Pancreas (tissue), 10 donors: ENCODE results near the gene MED26. TPM values are rescaled to one million over a fixed set of nuclear protein-coding genes. Genes with fewer than 3 reads are reported as not detected.

Source experiments
- ATAC-seq, 4 donors: fragments of 200-7000 bp; cut with Tn5 transposase; one replicate each; pipeline versions ENCODE4 v1.8.0 to v1.9.1; 2020; ENCODE audit warnings: mild to moderate bottlenecking in 4 of 4, moderate library complexity in 4 of 4
- DNase-seq, 6 donors: peaks; one replicate each; pipeline ENCODE4 v3.0.0-alpha.2; 2020
- FAIRE-seq: peaks from 2 replicates; lab custom pipeline; 2012; peaks lifted over from hg19 to GRCh38; lab: Jason Lieb, UNC
- H3K27ac ChIP-seq, 4 donors: fragments of 200-600 bp; sonication (generic); 1 replicate in 3 of 4; 2 replicates in 1 of 4; pipeline versions ENCODE4 v1.5.0 to v1.8.0; 2020
- H3K27me3 ChIP-seq, 4 donors: fragments of 200-600 bp; one replicate each; pipeline ENCODE4 v1.8.0; 2021
- H3K36me3 ChIP-seq, 3 donors: fragments of 200-600 bp; sonication (generic) in 1 of 3; one replicate each; pipeline versions ENCODE4 v1.5.0 to v1.8.0; 2020 to 2021
- H3K4me1 ChIP-seq, 3 donors: fragments of 200-600 bp; one replicate each; pipeline ENCODE4 v1.8.0; 2021
- H3K4me3 ChIP-seq, 4 donors: fragments of 200-600 bp; sonication (generic) in 2 of 4; one replicate each; pipeline versions ENCODE4 v1.5.0 to v1.8.0; 2020 to 2021
- H3K9me3 ChIP-seq, 4 donors: fragments of 200-600 bp; one replicate each; pipeline ENCODE4 v1.8.0; 2021
- CTCF ChIP-seq, 4 donors: fragments of 200-600 bp; sonication (generic) in 3 of 4; IDR thresholded peaks; one replicate each; pipeline versions ENCODE4 v1.5.0 to v1.8.0; 2021; ENCODE audit warnings: antibody characterized with exemption in 4 of 4
- WGBS, 2 donors: extraction: QIAGEN DNeasy Blood & Tissue Kit; methylation state at CpG; one replicate each; pipeline ENCODE4 v1.1.7; 2013; 5-methylcytosine and 5-hydroxymethylcytosine counted together
- intact Hi-C, 3 donors: fragments of 100-400 bp; cut with DNase I; formaldehyde crosslinking; loops; one replicate each; pipeline versions ENCODE4 v1.11.1 to v1.14.2; 2022
- polyA plus RNA-seq, 2 donors: library from polyadenylated mRNA; stranded (reverse); fragments of 200-250 nt; gene quantifications; one replicate each; pipeline ENCODE4 v1.2.3, GENCODE V29; 2013
- total RNA-seq, 6 donors: library from RNA; stranded (reverse); fragmentation: NEBNext Ultra II Directional in 4 of 6; extraction: Animal tissue kit (Norgen Biotek cat#: 25700) in 4 of 6; gene quantifications; one replicate each; pipeline versions ENCODE4 v1.2.1 to v1.2.4, GENCODE V29; 2021 to 2023
- donor health status: healthy with polysubstance abuse.
- donor health status: DM: no; HTN: no; CAD: no; lungs with moderate emphysema.
- donor health status: DM: no; HTN: no; CAD: no.
- donor health status: control.
- donor health status: control.
- donor health status: Bipolar disorder and iron deficiency.
- donor health status: DM: yes; HTN: yes; CAD: no.
- donor health status: DM: no; HTN: no; CAD: no.
- donor health status: DM: no; HTN: no; CAD: no.
- donor health status: DM: yes; HTN: yes; CAD: no.

The MED26 gene
- total and polyA plus RNA-seq, 8 donors = 3.7 to 7.1 (median 4.0) TPM

- intact Hi-C loops = no loop called here
- peaks cover 2 to 56% (median 14%) of the 10 kb centered on the region in 3 donors for H3K36me3 ChIP-seq
- no peak for TF ChIP-seq CTCF (IDR thresholded peaks at IDR 0.05)
- no peak for FAIRE-seq
- no peak overlapping the region for H3K27ac ChIP-seq
- H3K27me3 ChIP-seq = no peaks in the 10 kb centered on the region
- no peak overlapping the region for H3K4me3 ChIP-seq
- peak in 1 of 4 donors; percentile 8 for ATAC-seq
- no peaks in the 10 kb centered on the region for H3K9me3 ChIP-seq
- 81 to 85% methylated on average over 2 of the region's 2 CpGs for WGBS, 2 donors
- no peak for DNase-seq
- no peaks in the 10 kb centered on the region for H3K4me1 ChIP-seq
Measured at GRCh38 chr19:16650821-16651220, 22.8 kb upstream of the MED26 start.

- H3K27me3 ChIP-seq = no peaks in the 10 kb centered on the region
- FAIRE-seq = no peak
- 83 to 87% methylated on average over 9 of the region's 9 CpGs for WGBS, 2 donors
- no peaks in the 10 kb centered on the region for H3K9me3 ChIP-seq
- no peak for DNase-seq
- ATAC-seq = peak in 2 of 4 donors; percentile 70 to 79
- no peaks in the 10 kb centered on the region for H3K4me1 ChIP-seq
- no peak overlapping the region for H3K4me3 ChIP-seq
- no peak for TF ChIP-seq CTCF (IDR thresholded peaks at IDR 0.05)
- no peak overlapping the region for H3K27ac ChIP-seq
- peaks cover 2 to 64% (median 23%) of the 10 kb centered on the region in 3 donors for H3K36me3 ChIP-seq
- intact Hi-C loops = no loop called here
Measured at GRCh38 chr19:16649734-16650133, 21.7 kb upstream of the MED26 start.

GRCh38 chr19:16645140-16645539 is 17.1 kb upstream of the MED26 start:
- H3K4me1 ChIP-seq = no peaks in the 10 kb centered on the region
- no peak for ATAC-seq
- intact Hi-C loops = no loop called here
- H3K27ac ChIP-seq = no peak overlapping the region
- whole genome bisulfite sequencing, 2 donors = 94 to 97% methylated on average over 9 of the region's 9 CpGs
- DNase-seq = no peak
- FAIRE-seq = no peak
- H3K36me3 ChIP-seq = peaks cover 3 to 59% (median 25%) of the 10 kb centered on the region in 3 donors
- TF ChIP-seq CTCF (IDR thresholded peaks at IDR 0.05) = no peak
- no peak overlapping the region for H3K4me3 ChIP-seq
- no peaks in the 10 kb centered on the region for H3K27me3 ChIP-seq
- no peaks in the 10 kb centered on the region for H3K9me3 ChIP-seq

GRCh38 chr19:16641695-16642094 is 13.7 kb upstream of the MED26 start:
- H3K27ac ChIP-seq = no peak overlapping the region
- H3K9me3 ChIP-seq = no peaks in the 10 kb centered on the region
- H3K27me3 ChIP-seq = no peaks in the 10 kb centered on the region
- TF ChIP-seq CTCF (IDR thresholded peaks at IDR 0.05) = no peak
- H3K4me3 ChIP-seq = no peak overlapping the region
- no peak for ATAC-seq
- 98% methylated on average over 10 of the region's 10 CpGs for WGBS, 2 donors
- no peak for DNase-seq
- intact Hi-C loops = no loop called here
- H3K36me3 ChIP-seq = peaks cover 3 to 49% (median 29%) of the 10 kb centered on the region in 3 donors
- no peaks in the 10 kb centered on the region for H3K4me1 ChIP-seq
- FAIRE-seq = no peak

- WGBS, 2 donors = 89 to 96% methylated on average over 1 of the region's 1 CpG
- Histone ChIP-seq H3K4me3 (no peak overlapping the region), H3K27ac (no peak overlapping the region), H3K9me3 (no peaks in the 10 kb centered on the region), H3K36me3 (peaks cover 3 to 42% (median 29%) of the 10 kb centered on the region in 3 donors), H3K4me1 (no peaks in the 10 kb centered on the region), H3K27me3 (no peaks in the 10 kb centered on the region)
- no peak for TF ChIP-seq CTCF (IDR thresholded peaks at IDR 0.05)
- ATAC-seq (no peak), FAIRE-seq (no peak), DNase-seq (no peak)
- intact Hi-C loops = no loop called here
Measured at GRCh38 chr19:16640951-16641350, 12.9 kb upstream of the MED26 start.
